SU-DHL-6 (cell line): Measurements from ENCODE around the gene MRGPRF.

ENCODE experiments used
- CTCF ChIP-seq: fragments of 200-600 bp; sonication (generic); IDR thresholded peaks from one replicate; pipeline ENCODE4 v1.5.1; 2017; ENCODE audit warnings: antibody characterized with exemption, mild to moderate bottlenecking, low read length, moderate library complexity; ENCODE audit not compliant: insufficient read depth, poor library complexity, severe bottlenecking
- EZH2phosphoT487 ChIP-seq: fragments of 200-600 bp; sonication (generic), shearing (Covaris generic); conservative IDR thresholded peaks from 2 replicates; pipeline ENCODE4 v1.6.1; 2018; ENCODE audit warnings: mild to moderate bottlenecking, antibody characterized with exemption, low read length, moderate library complexity, mixed read lengths

- TF ChIP-seq CTCF, result no peak
- no peak for TF ChIP-seq EZH2phosphoT487
Measured at GRCh38 chr11:69003866-69004367, 9.1 kb downstream of the MRGPRF start.
